ENCODE results near the gene TIGD6. TPM values are rescaled to one million over a fixed set of nuclear protein-coding genes. Genes with fewer than 3 reads are reported as not detected.

The TIGD6 gene
- 4.2 TPM for polyA plus RNA-seq (2013, experiment 1 of 2)
- polyA plus RNA-seq (2013, experiment 2 of 2): 3.6 TPM

DNA sequence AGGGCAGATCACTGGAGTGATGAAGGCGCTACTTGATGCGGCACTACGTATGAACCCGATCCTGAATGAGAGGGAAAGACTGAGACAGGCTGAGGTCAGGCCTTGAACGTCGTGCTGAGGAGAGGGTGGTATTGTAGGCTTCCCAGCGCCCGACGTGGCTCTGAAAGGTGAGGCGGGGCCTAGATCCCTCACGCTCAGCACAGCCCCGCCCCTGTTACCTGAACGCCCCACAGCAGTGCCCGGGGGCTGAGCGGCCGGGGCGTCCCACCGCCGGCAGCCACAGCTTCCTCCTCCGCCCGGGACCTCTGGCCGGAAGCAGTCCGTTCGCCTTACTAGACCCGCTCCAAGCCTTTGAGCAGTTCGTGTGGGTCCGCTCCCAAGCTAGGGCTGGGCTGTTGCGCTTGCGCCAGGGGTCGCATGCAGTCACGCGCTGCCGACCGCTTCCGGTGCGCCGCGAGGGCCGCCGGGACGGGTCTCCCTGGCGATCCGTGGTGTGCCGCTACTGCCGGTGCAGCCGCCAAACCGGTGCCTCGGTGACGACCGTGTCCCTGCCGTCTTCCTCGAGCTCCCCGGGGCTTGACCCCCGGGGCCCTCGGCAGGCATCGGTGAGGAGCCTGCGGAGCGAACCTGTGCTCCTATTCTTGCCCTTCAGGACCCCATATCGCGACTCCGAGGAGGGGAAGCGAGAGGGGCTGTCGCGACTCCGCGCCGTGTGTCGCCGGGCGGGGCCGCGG lies at the start of gene TIGD6, which contains the start of gene HMGXB3:
Gene TIGD6, minus strand, starts transcription at position 399 of the 734 bp plus-strand sequence. CDS start 4,306 bp downstream, outside the sequence.
Gene HMGXB3, plus strand, starts transcription at position 484 of the 734 bp plus-strand sequence. CDS start 4,114 bp downstream, outside the sequence.
- H4K8ac ChIP-seq (ENCODE audit: low read depth, low read length): no peak within 1 kb of the TSS
- no peak within 1 kb of the TSS for H4K91ac ChIP-seq (ENCODE audit: low read depth, low read length, poor library complexity)
- peaks cover 5 to 6% of the 10 kb centered on the region in 2 donors for H3K4me1 ChIP-seq (ENCODE audit: control insufficient read depth in 2 of 2, insufficient read depth in 1 of 2, low read depth in 1 of 2, low read length in 2 of 2)
- peak within 1 kb of the TSS; percentile 83 for H2AFZ ChIP-seq (ENCODE audit: low read length)
- H3K23ac ChIP-seq (ENCODE audit: low read depth, low read length, poor library complexity): peak within 1 kb of the TSS; percentile 95
- H3K27ac ChIP-seq (replicated peaks; ENCODE audit: low read length): peak within 1 kb of the TSS; percentile 54
- H3K4me3 ChIP-seq (ENCODE audit: low read length in 2 of 2): peak within 1 kb of the TSS; percentile 63 to 94
- WGBS, 2 donors (ENCODE audit: extremely low coverage in 2 of 2, insufficient read length in 2 of 2, insufficient replicate concordance in 1 of 2): no CpG with 5 or more reads among the region's 72 CpGs
- H2BK5ac ChIP-seq (ENCODE audit: low read length): no peak within 1 kb of the TSS
- peak within 1 kb of the TSS; percentile 95 for H3K18ac ChIP-seq (ENCODE audit: low read length)
- H3K4me2 ChIP-seq (ENCODE audit: insufficient read depth, low read length, poor library complexity, severe bottlenecking): peak within 1 kb of the TSS; percentile 80
- H2BK12ac ChIP-seq (ENCODE audit: low read length): no peak within 1 kb of the TSS
- H3K9ac ChIP-seq (ENCODE audit: low read depth, low read length, poor library complexity): peak within 1 kb of the TSS; percentile 94
- H2AK5ac ChIP-seq (ENCODE audit: low read depth, low read length): peak within 1 kb of the TSS; percentile 81
- no peak within 1 kb of the TSS for H2BK15ac ChIP-seq (ENCODE audit: low read length)
- peak; percentile 88 for DNase-seq (ENCODE audit: low spot score)
- H2BK120ac ChIP-seq (ENCODE audit: low read depth, low read length): no peak within 1 kb of the TSS
- no peak within 1 kb of the TSS for H3K4ac ChIP-seq (ENCODE audit: low read length)
- H3K27me3 ChIP-seq (ENCODE audit: control insufficient read depth in 3 of 3, insufficient read depth in 3 of 3, low read depth in 1 of 3, low read length in 3 of 3): no peaks in the 10 kb centered on the region
- peak within 1 kb of the TSS; percentile 90 for H3K14ac ChIP-seq (ENCODE audit: low read length)
- peaks cover 2 to 26% of the 10 kb centered on the region in 2 donors for H3K36me3 ChIP-seq (replicated peaks in 1 of 2; ENCODE audit: control insufficient read depth in 2 of 2, insufficient read depth in 2 of 2, low read length in 2 of 2)
- no peaks in the 10 kb centered on the region for H3K9me3 ChIP-seq (replicated peaks in 1 of 2; ENCODE audit: control insufficient read depth in 2 of 2, insufficient read depth in 1 of 2, low read depth in 1 of 2, low read length in 2 of 2)
- no peaks in the 10 kb centered on the region for H3K79me1 ChIP-seq (ENCODE audit: low read depth, low read length)

- no peaks in the 10 kb centered on the region for H3K4me1 ChIP-seq (ENCODE audit: control insufficient read depth in 2 of 2, insufficient read depth in 1 of 2, low read depth in 1 of 2, low read length in 2 of 2)
- no peak overlapping the region for H4K8ac ChIP-seq (ENCODE audit: low read depth, low read length)
- H2AK5ac ChIP-seq (ENCODE audit: low read depth, low read length): no peak overlapping the region
- H3K36me3 ChIP-seq (replicated peaks in 1 of 2; ENCODE audit: control insufficient read depth in 2 of 2, insufficient read depth in 2 of 2, low read length in 2 of 2): peaks cover 63 to 93% of the 10 kb centered on the region in 2 donors
- H3K27ac ChIP-seq (replicated peaks; ENCODE audit: low read length): no peak overlapping the region
- H2BK120ac ChIP-seq (ENCODE audit: low read depth, low read length): no peak overlapping the region
- H3K9me3 ChIP-seq (replicated peaks in 1 of 2; ENCODE audit: control insufficient read depth in 2 of 2, insufficient read depth in 1 of 2, low read depth in 1 of 2, low read length in 2 of 2): no peaks in the 10 kb centered on the region
- H3K79me1 ChIP-seq (ENCODE audit: low read depth, low read length): no peaks in the 10 kb centered on the region
- no peak overlapping the region for H3K18ac ChIP-seq (ENCODE audit: low read length)
- no peak overlapping the region for H3K4me2 ChIP-seq (ENCODE audit: insufficient read depth, low read length, poor library complexity, severe bottlenecking)
- H4K91ac ChIP-seq (ENCODE audit: low read depth, low read length, poor library complexity): no peak overlapping the region
- DNase-seq (ENCODE audit: low spot score): no peak
- no peak overlapping the region for H3K4me3 ChIP-seq (ENCODE audit: low read length in 2 of 2)
- H2BK12ac ChIP-seq (ENCODE audit: low read length): no peak overlapping the region
- H3K4ac ChIP-seq (ENCODE audit: low read length): no peak overlapping the region
- H3K14ac ChIP-seq (ENCODE audit: low read length): no peak overlapping the region
- H2BK5ac ChIP-seq (ENCODE audit: low read length): no peak overlapping the region
- no peak overlapping the region for H2BK15ac ChIP-seq (ENCODE audit: low read length)
- no peak overlapping the region for H2AFZ ChIP-seq (ENCODE audit: low read length)
- WGBS, 2 donors (ENCODE audit: extremely low coverage in 2 of 2, insufficient read length in 2 of 2, insufficient replicate concordance in 1 of 2): no CpG with 5 or more reads among the region's 6 CpGs
- H3K9ac ChIP-seq (ENCODE audit: low read depth, low read length, poor library complexity): no peak overlapping the region
- H3K27me3 ChIP-seq (ENCODE audit: control insufficient read depth in 3 of 3, insufficient read depth in 3 of 3, low read depth in 1 of 3, low read length in 3 of 3): no peaks in the 10 kb centered on the region
- H3K23ac ChIP-seq (ENCODE audit: low read depth, low read length, poor library complexity): no peak overlapping the region
These were observed 45.6 kb upstream of the TIGD6 start for GRCh38 chr5:150046031-150046430.

- Histone ChIP-seq H3K23ac (ENCODE audit: low read depth, low read length, poor library complexity) (no peak overlapping the region), H4K91ac (ENCODE audit: low read depth, low read length, poor library complexity) (no peak overlapping the region), H3K27me3 (ENCODE audit: control insufficient read depth in 3 of 3, insufficient read depth in 3 of 3, low read depth in 1 of 3, low read length in 3 of 3) (no peaks in the 10 kb centered on the region), H3K9me3 (replicated peaks in 1 of 2; ENCODE audit: control insufficient read depth in 2 of 2, insufficient read depth in 1 of 2, low read depth in 1 of 2, low read length in 2 of 2) (no peaks in the 10 kb centered on the region), H3K4me3 (ENCODE audit: low read length in 2 of 2) (no peak overlapping the region), H4K8ac (ENCODE audit: low read depth, low read length) (no peak overlapping the region), H2AK5ac (ENCODE audit: low read depth, low read length) (no peak overlapping the region), H3K36me3 (replicated peaks in 1 of 2; ENCODE audit: control insufficient read depth in 2 of 2, insufficient read depth in 2 of 2, low read length in 2 of 2) (peaks cover 61 to 93% of the 10 kb centered on the region in 2 donors), H3K4ac (ENCODE audit: low read length) (no peak overlapping the region), H2BK5ac (ENCODE audit: low read length) (no peak overlapping the region), H2BK15ac (ENCODE audit: low read length) (no peak overlapping the region), H3K14ac (ENCODE audit: low read length) (no peak overlapping the region), H2BK12ac (ENCODE audit: low read length) (no peak overlapping the region), H2AFZ (ENCODE audit: low read length) (no peak overlapping the region), H3K4me2 (ENCODE audit: insufficient read depth, low read length, poor library complexity, severe bottlenecking) (no peak overlapping the region), H3K79me1 (ENCODE audit: low read depth, low read length) (no peaks in the 10 kb centered on the region), H3K27ac (replicated peaks; ENCODE audit: low read length) (no peak overlapping the region), H3K9ac (ENCODE audit: low read depth, low read length, poor library complexity) (no peak overlapping the region), H3K4me1 (ENCODE audit: control insufficient read depth in 2 of 2, insufficient read depth in 1 of 2, low read depth in 1 of 2, low read length in 2 of 2) (no peaks in the 10 kb centered on the region), H2BK120ac (ENCODE audit: low read depth, low read length) (no peak overlapping the region), H3K18ac (ENCODE audit: low read length) (no peak overlapping the region)
- WGBS, 2 donors (ENCODE audit: extremely low coverage in 2 of 2, insufficient read length in 2 of 2, insufficient replicate concordance in 1 of 2): no CpG with 5 or more reads among the region's 6 CpGs
- DNase-seq (ENCODE audit: low spot score): no peak
These were observed 45.1 kb upstream of the TIGD6 start for GRCh38 chr5:150045549-150045948.

DNA sequence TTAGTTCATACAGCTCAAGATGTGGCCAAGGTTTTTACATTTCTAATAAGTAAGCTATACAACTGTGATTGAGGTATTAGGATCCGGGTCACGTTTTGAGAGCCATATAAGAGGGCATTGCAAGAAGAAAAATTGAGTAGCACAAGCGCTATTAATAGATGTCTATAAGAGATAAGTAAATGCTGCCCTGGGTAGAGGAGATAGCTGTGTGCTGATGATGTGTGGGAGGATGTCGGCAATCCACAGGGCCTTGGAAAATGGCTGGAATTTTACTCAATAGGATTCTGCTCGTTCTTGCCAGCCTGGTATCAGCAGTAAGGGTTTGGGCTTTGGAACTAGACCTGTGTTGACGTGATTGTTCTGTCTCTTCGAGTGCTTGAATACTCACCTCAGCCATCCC lies 44.3 kb upstream of the TIGD6 start:
- Histone ChIP-seq H3K4me3 (ENCODE audit: low read length in 2 of 2) (no peak overlapping the region), H3K4ac (ENCODE audit: low read length) (no peak overlapping the region), H3K14ac (ENCODE audit: low read length) (no peak overlapping the region), H3K4me1 (ENCODE audit: control insufficient read depth in 2 of 2, insufficient read depth in 1 of 2, low read depth in 1 of 2, low read length in 2 of 2) (no peaks in the 10 kb centered on the region), H3K18ac (ENCODE audit: low read length) (no peak overlapping the region), H3K27ac (replicated peaks; ENCODE audit: low read length) (no peak overlapping the region), H2AK5ac (ENCODE audit: low read depth, low read length) (no peak overlapping the region), H2BK12ac (ENCODE audit: low read length) (no peak overlapping the region), H4K8ac (ENCODE audit: low read depth, low read length) (no peak overlapping the region), H3K9ac (ENCODE audit: low read depth, low read length, poor library complexity) (no peak overlapping the region), H2AFZ (ENCODE audit: low read length) (no peak overlapping the region), H3K23ac (ENCODE audit: low read depth, low read length, poor library complexity) (no peak overlapping the region), H2BK5ac (ENCODE audit: low read length) (no peak overlapping the region), H3K27me3 (ENCODE audit: control insufficient read depth in 3 of 3, insufficient read depth in 3 of 3, low read depth in 1 of 3, low read length in 3 of 3) (no peaks in the 10 kb centered on the region), H2BK15ac (ENCODE audit: low read length) (no peak overlapping the region), H3K79me1 (ENCODE audit: low read depth, low read length) (no peaks in the 10 kb centered on the region), H3K4me2 (ENCODE audit: insufficient read depth, low read length, poor library complexity, severe bottlenecking) (no peak overlapping the region), H3K9me3 (replicated peaks in 1 of 2; ENCODE audit: control insufficient read depth in 2 of 2, insufficient read depth in 1 of 2, low read depth in 1 of 2, low read length in 2 of 2) (no peaks in the 10 kb centered on the region), H3K36me3 (replicated peaks in 1 of 2; ENCODE audit: control insufficient read depth in 2 of 2, insufficient read depth in 2 of 2, low read length in 2 of 2) (peaks cover 57 to 93% of the 10 kb centered on the region in 2 donors), H4K91ac (ENCODE audit: low read depth, low read length, poor library complexity) (no peak overlapping the region), H2BK120ac (ENCODE audit: low read depth, low read length) (no peak overlapping the region)
- DNase-seq (ENCODE audit: low spot score): no peak
- no CpG with 5 or more reads among the region's 7 CpGs for WGBS, 2 donors (ENCODE audit: extremely low coverage in 2 of 2, insufficient read length in 2 of 2, insufficient replicate concordance in 1 of 2)

All from neuronal stem cell (in vitro differentiated cells).